SJCRH30 (cell line): ENCODE measurements around the gene SNRPD2. TPM values are rescaled to one million over a fixed set of nuclear protein-coding genes. Genes with fewer than 3 reads are reported as not detected.
"Not testable (repeated sequence)": the region's sequence is repeated elsewhere in the genome, so short reads cannot be mapped to it uniquely, and the experiment has no call there.

Experiments
- DNase-seq, 2 experiments: peaks; one replicate each; pipeline ENCODE4 v3.0.0-alpha.2; 2015 to 2020
- H3K27ac ChIP-seq: fragments of 250-450 bp; sonication (Bioruptor Pico); 2 replicates; pipeline ENCODE4 v1.5.1; 2020; ENCODE audit warnings: mild to moderate bottlenecking, moderate library complexity
- H3K27me3 ChIP-seq: fragments of 250-450 bp; sonication (Bioruptor Pico); 2 replicates; pipeline ENCODE4 v1.5.1; 2020; ENCODE audit warnings: mild to moderate bottlenecking, moderate library complexity
- H3K36me3 ChIP-seq: fragments of 250-450 bp; sonication (Bioruptor Pico); 2 replicates; pipeline ENCODE4 v1.5.1; 2020; ENCODE audit warnings: mild to moderate bottlenecking, moderate library complexity
- H3K4me1 ChIP-seq: fragments of 250-450 bp; sonication (Bioruptor Pico); 2 replicates; pipeline ENCODE4 v1.5.1; 2020; ENCODE audit warnings: mild to moderate bottlenecking, moderate library complexity
- H3K4me3 ChIP-seq: fragments of 250-450 bp; sonication (Bioruptor Pico); 2 replicates; pipeline ENCODE4 v1.5.1; 2020; ENCODE audit warnings: mild to moderate bottlenecking, moderate library complexity
- H3K9me3 ChIP-seq: fragments of 250-450 bp; sonication (Bioruptor Pico); replicated peaks from 2 replicates; pipeline ENCODE4 v1.5.1; 2020; ENCODE audit warnings: mild to moderate bottlenecking, moderate library complexity
- total RNA-seq: library from RNA; depleted of rRNA; stranded (reverse); fragments of >200 nt; shearing (Covaris generic); gene quantifications from 2 replicates; pipeline ENCODE4 v1.2.3, GENCODE V29; 2014

Gene SNRPD2
- total RNA-seq, 1 experiment from 2014 or later = 434 TPM

DNA sequence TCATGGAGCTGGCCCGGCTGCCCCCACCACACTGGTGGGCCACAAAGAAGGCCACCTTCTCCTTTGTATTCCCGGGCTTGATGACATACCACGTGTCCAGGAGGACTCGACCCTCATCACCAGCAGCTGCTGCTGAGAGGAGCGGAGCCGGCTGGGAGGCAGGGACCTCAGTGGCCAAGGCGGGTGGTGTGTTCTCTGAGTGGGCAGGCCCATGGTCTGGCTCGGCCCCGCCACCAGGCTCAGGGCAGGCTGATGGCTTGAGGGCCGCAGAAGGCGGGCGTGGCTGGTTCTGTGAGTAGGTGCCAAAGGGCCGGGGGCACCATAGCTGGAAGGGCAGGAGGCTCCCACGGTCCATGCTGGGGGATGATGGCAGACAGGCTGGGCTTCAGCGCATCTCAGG, 21.4 kb upstream of the SNRPD2 start:
- Histone ChIP-seq H3K27me3 (no peaks in the 10 kb centered on the region), H3K36me3 (peaks cover 8% of the 10 kb centered on the region; the same call in 1 of the 2 replicates), H3K27ac (no peak overlapping the region)

DNA sequence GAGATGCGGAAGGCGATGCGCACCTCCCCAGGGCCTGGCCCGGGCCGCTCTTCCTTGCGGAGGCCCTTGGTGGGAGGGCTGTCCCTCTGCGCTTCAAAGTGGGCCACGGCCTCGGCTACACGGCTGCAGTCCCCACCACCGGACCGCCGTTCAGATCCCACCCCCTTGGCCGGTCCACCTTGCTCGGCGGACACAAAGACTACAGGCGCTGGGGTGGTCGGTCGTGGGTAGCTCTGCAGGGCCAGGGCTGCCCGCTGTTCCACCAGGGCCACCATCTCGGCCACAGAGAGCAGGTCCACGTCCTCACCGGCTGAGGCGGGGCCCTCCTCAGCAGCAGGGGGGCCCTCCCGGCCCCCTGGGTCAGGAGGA, 20.9 kb upstream of the SNRPD2 start:
- H3K4me3 ChIP-seq = no peak overlapping the region
- no peaks in the 10 kb centered on the region for H3K27me3 ChIP-seq
- H3K4me1 ChIP-seq = peaks cover 4% of the 10 kb centered on the region
- no peak for DNase-seq
- no peaks in the 10 kb centered on the region for H3K9me3 ChIP-seq
- no peak overlapping the region for H3K27ac ChIP-seq
- peaks cover 8% of the 10 kb centered on the region; the same call in 1 of the 2 replicates for H3K36me3 ChIP-seq

More for the DNA sequence above, 21.4 kb upstream of the SNRPD2 start:
- DNase-seq = no peak
- peaks cover 4% of the 10 kb centered on the region for H3K4me1 ChIP-seq
- H3K9me3 ChIP-seq = no peaks in the 10 kb centered on the region
- H3K4me3 ChIP-seq = no peak overlapping the region

DNA sequence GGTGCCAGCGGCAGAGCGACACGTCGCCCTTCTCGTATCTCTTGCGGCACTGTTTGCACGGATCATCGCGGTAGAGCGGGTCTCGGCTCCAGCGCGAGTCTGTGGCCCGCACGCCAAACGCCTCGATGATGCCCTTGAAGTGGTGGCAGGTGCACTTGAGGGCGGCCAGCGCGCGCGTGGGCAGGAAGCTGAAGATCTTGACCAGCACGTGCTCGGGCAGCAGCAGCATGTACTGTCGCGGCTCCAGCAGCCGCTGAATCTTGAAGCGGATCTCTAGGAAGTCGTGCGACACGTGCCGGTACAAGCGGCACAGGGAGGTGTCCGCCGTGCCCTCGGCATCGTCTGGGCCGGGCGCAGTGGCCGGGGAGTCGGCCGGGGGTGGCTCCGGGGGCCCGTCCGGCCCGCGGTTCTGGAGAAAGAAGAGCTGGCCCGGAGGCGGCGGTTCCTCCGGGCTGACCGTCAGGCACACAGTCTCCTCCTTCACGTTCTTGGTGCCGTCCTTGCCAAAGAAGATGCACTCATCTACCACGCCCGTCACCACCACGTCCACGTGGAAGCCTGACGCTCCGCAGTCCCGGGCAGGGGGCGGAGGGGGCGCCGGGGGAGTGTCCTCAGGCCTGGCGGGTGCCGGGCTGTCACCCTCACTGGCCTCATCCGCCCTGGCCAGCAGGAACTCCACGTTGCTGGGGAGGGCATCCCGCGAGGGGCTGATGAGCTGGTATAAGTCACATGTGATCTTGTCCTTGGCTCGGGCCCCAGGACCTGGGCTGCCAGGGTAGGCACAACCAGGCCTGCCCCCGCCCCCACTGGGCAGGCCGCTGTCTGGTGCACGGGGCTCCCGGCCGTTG, 20.3 kb upstream of the SNRPD2 start:
- Histone ChIP-seq H3K4me3 (no peak overlapping the region), H3K36me3 (peaks cover 8% of the 10 kb centered on the region; the same call in 1 of the 2 replicates), H3K9me3 (no peaks in the 10 kb centered on the region), H3K27ac (no peak overlapping the region), H3K27me3 (no peaks in the 10 kb centered on the region), H3K4me1 (peaks cover 4% of the 10 kb centered on the region)
- DNase-seq = no peak

DNA sequence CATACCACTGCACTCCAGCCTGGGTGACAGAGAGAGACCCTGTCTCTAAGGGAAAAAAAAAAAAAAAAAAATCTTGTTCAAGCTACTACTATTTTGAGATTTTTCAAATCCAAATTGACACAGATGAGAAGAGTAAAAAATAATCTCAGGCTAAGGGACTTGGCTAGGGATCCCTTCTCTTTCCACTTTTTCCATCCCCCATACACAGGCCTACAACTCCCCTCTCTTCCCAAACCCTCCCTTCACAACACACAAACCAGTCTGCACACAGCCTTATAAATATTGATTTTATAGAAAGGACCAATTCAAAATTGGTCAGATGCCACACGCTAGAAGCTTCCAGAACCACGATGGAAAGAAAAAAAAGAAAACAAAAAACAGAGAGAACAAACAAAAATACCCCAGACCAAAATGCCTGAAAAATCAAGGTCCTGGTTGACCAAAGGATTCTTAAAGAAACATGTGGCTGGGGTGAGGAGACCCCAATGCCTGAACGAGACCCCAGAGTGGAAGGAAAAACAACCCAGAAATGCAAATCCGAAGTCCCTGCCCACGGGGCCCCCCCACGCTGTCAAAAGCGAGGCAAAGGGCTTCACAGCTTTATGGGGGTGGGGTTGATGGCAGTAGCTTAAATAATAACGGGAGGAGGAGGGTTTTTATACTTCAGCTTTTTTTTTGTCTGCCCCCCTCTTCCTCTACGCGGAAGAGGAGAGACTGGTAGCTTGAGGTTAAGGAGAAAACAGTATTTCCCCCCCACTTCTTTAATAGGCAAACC, 18.8 kb upstream of the SNRPD2 start:
- Histone ChIP-seq H3K9me3 (no peaks in the 10 kb centered on the region), H3K4me1 (no peaks in the 10 kb centered on the region), H3K4me3 (no peak overlapping the region), H3K27me3 (no peaks in the 10 kb centered on the region), H3K36me3 (peaks cover 8% of the 10 kb centered on the region; the same call in 1 of the 2 replicates), H3K27ac (no peak overlapping the region)
- no peak for DNase-seq

DNA sequence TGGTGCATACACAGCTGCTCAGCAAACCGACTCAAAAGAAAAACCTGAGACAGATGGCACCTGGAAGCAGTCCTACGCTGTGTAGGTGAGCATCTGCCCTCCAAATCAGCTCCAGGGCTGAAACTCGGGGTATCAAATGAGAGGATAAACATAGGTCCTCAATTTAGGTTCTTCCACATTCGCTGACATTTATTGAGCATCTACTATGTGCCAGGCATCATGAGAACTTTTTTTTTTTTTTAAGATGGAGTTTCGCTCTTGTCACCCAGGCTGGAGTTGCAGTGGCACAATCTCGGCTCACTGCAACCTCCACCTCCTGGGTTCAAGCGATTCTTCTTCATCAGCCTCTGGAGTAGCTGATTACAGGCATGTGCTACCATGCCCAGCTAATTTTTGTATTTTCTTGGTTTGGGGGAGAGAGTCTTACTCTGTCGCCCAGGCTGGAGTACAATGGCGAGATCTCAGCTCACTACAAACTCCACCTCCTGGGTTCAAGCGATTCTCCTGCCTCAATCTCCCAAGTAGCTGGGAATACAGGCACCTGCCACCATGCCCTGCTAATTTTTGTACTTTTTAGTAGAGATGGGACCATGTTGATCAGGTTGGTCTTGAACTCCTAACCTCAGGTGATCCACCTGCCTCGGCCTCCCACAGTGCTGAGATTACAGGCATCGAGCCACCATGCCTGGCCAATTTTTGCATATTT, 14.1 kb upstream of the SNRPD2 start:
- no peaks in the 10 kb centered on the region for H3K27me3 ChIP-seq
- no peak overlapping the region for H3K4me3 ChIP-seq
- DNase-seq = no peak
- H3K27ac ChIP-seq = no peak overlapping the region
- peaks cover 13% of the 10 kb centered on the region for H3K36me3 ChIP-seq
- no peaks in the 10 kb centered on the region for H3K4me1 ChIP-seq
- no peaks in the 10 kb centered on the region for H3K9me3 ChIP-seq

DNA sequence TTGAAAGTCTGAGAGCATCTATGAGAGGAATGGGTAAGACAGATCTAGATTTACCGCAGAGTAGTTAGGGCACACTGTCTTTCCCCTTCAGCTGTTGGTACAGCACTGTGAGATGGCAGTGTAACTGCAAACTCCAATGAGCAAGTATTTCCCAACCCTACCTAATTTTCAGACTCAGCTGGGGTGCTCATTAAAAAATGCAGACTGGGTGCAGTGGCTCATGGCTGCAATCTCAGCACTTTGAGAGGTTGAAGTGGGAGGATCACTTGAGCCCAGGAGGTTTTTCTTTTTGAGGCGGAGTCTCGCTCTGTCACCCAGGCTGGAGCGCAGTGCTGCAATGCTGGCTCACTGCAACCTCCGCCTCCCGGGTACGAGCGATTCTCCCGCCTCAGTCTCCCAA, 13.4 kb upstream of the SNRPD2 start:
- H3K4me3 ChIP-seq = no peak overlapping the region
- peaks cover 13% of the 10 kb centered on the region for H3K36me3 ChIP-seq
- DNase-seq = no peak
- H3K27ac ChIP-seq = no peak overlapping the region
- no peaks in the 10 kb centered on the region for H3K9me3 ChIP-seq
- no peaks in the 10 kb centered on the region for H3K4me1 ChIP-seq
- H3K27me3 ChIP-seq = no peaks in the 10 kb centered on the region

DNA sequence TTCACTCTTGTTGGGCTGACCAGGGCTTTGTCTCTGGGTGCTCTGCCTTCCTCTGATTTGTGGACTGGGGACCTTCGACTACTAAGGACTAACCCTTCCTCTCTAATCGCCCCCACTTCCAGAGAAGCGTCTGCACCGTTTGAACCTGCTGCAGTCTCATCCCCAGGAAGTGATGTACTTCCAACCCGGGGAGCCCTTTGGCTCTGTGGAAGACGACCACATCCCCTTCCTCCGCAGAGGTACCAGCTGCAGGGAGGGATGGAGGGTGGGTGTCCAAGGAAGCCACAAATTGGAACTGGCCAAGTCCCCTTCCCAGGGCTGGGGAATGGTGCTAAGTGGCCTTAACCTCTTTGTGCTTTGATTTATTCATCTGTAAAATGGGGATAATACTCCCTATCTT, 9.9 kb upstream of the SNRPD2 start:
- H3K36me3 ChIP-seq = peaks cover 8% of the 10 kb centered on the region
- no peaks in the 10 kb centered on the region for H3K9me3 ChIP-seq
- H3K27me3 ChIP-seq = no peaks in the 10 kb centered on the region
- DNase-seq = no peak
- no peaks in the 10 kb centered on the region for H3K4me1 ChIP-seq
- no peak overlapping the region for H3K27ac ChIP-seq
- H3K4me3 ChIP-seq = no peak overlapping the region

DNA sequence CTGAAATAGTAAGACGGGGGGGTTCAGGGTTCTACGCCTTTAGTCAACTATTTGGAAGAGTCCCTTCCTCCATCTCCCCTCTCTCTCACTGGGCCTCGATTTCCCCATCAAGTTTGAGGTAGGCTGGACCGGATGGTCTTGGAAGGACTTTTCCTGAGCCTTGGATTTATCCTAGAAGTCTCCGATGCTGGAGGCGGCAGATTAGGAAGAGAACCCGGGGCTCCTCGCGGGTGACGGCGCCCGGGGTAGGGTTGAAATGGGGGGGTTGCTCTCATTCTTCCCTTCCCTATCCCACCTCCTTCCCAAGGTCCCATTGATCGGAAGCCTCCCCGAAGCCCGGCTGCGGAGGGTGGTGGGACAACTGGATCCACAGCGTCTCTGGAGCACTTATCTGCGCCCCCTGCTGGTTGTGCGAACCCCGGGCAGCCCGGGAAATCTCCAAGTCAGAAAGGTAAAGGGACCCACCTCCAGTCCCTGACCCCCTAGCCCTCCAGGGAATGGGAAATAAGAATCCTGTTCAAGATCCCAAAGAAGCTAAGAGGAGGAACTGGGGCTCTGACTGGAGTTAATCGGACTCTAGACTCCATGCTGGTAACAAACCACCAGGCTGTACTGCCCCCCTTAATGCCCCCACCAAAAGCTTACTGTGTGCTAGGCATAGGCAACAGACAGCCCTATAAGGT, 1.5 kb upstream of the SNRPD2 start:
- H3K27ac ChIP-seq = peak overlapping the region; percentile 49; the same call in 1 of the 2 replicates
- peaks cover 1% of the 10 kb centered on the region; the same call in 1 of the 2 replicates for H3K36me3 ChIP-seq
- peak overlapping the region; percentile 77 for H3K4me3 ChIP-seq
- no peaks in the 10 kb centered on the region for H3K27me3 ChIP-seq
- peak; percentile 84 to 89 for DNase-seq
- H3K4me1 ChIP-seq = no peaks in the 10 kb centered on the region
- no peaks in the 10 kb centered on the region for H3K9me3 ChIP-seq

DNA sequence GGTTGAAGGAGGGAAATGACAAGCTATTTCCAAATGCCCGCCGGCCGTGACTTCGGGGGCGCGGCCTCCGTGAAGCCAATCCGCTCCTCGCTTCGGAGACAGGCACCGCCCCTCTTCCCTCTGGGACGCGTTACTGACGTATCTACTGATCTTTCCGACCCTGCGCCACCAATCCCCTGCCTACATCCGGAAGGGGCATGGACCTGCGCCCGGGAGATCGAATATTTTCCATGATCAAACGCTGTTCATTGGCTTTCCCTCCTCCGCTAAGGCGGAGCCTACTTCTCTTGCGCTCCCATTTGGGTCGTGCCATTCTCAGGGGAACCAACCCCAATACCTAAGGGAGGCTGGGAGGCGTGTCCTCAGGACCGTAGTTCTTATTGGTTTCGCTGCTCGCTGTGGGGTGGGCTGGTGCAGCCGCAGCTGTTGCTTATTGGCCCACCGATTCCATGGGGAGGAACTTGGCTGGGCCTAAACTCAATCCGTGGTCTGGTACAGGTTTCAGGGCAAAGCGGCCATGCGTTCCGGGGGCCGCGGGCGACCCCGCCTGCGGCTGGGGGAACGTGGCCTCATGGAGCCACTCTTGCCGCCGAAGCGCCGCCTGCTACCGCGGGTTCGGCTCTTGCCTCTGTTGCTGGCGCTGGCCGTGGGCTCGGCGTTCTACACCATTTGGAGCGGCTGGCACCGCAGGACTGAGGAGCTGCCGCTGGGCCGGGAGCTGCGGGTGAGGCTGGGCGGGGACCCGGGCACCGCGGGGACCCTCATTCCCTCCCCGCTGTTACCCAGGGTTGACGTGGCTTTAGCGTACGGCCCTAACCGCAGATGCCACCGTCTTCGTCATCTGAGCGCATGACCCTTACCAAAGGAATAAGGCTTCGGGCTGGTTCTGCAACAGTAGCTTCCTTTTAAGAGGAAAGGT, 693 bp upstream of the SNRPD2 start, which contains the start of gene QPCTL:
Gene QPCTL (plus strand): TSS at position 480 of the 919 bp plus-strand sequence. CDS start 38 bp downstream, at position 518.
- peak; percentile 99 for DNase-seq
- Histone ChIP-seq H3K36me3 (peaks cover 9% of the 10 kb centered on the region; the same call in 1 of the 2 replicates), H3K9me3 (no peaks in the 10 kb centered on the region), H3K4me3 (peak within 1 kb of the TSS; percentile 77), H3K27ac (peak within 1 kb of the TSS; percentile 67), H3K4me1 (no peaks in the 10 kb centered on the region), H3K27me3 (no peaks in the 10 kb centered on the region)

DNA sequence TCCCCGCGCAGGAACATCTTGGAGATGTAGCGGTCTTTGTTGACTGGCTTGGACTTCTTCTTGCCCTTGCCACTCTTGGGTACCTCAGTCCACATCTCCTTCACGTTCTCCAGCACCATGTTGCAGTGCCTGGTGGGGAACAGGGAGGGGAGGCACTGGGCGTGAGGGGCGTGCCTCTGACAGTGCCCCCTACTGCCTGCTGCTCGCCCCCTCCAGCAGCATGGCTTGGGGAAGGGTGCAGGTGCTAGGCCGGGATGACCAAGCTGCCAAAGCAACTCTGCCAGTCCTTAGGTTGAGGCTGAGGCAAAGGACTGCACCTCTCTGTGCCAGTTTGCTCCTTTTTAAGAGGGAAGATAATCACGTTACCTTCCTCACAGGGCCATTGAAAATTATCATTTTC, 4.2 kb downstream of the SNRPD2 start:
- Histone ChIP-seq H3K36me3 (peaks cover 17% of the 10 kb centered on the region; the same call in 1 of the 2 replicates), H3K4me3 (no peak overlapping the region), H3K9me3 (no peaks in the 10 kb centered on the region), H3K27me3 (no peaks in the 10 kb centered on the region), H3K4me1 (no peaks in the 10 kb centered on the region), H3K27ac (no peak overlapping the region)
- no peak for DNase-seq

DNA sequence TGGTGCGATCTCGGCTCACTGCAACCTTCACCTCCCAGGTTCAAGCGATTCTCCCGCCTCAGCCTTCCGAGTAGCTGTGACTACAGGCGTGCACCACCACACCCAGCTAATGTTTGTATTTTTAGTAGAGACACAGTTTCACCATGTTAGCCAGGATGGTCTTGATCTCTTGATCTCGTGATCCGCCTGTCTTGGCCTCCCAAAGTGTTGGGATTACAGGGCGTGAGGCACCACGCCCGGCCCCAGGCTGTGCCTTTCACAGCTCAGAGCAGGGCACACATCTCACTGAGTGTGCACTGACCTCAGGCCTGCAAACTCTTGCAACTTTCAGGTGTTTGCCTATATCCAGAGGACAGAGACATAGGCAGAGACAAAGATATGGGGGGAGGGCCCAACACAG, 6.7 kb downstream of the SNRPD2 start:
- not testable (repeated sequence) for H3K27ac ChIP-seq, DNase-seq, H3K27me3 ChIP-seq, H3K9me3 ChIP-seq, H3K4me3 ChIP-seq, H3K4me1 ChIP-seq
- H3K36me3 ChIP-seq = peaks cover 17% of the 10 kb centered on the region; the same call in 1 of the 2 replicates

DNA sequence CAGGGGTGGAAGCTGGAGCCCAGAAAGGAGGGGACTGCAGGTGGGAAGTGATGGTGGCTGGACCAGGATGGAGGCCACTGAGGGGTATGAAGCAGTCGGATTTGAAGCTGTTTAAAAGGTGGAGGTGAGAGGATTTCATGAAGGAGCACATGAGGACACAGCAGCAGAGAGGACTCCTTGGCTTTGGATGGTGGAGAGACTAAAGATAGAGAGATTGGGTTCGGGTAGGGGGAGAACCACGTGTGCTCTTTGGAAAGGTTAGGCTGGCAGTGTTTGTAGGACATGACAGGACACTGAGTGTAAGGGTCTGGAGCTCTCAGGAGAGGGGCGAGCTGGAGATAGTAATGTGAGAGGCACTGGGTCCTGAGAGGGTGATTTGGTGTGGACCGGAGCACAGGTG, 8.8 kb downstream of the SNRPD2 start:
- Histone ChIP-seq H3K9me3 (no peaks in the 10 kb centered on the region), H3K4me3 (no peak overlapping the region), H3K4me1 (peaks cover under 1% of the 10 kb centered on the region; the same call in 1 of the 2 replicates), H3K27me3 (no peaks in the 10 kb centered on the region), H3K27ac (no peak overlapping the region), H3K36me3 (peaks cover 13% of the 10 kb centered on the region; the same call in 1 of the 2 replicates)
- no peak for DNase-seq

DNA sequence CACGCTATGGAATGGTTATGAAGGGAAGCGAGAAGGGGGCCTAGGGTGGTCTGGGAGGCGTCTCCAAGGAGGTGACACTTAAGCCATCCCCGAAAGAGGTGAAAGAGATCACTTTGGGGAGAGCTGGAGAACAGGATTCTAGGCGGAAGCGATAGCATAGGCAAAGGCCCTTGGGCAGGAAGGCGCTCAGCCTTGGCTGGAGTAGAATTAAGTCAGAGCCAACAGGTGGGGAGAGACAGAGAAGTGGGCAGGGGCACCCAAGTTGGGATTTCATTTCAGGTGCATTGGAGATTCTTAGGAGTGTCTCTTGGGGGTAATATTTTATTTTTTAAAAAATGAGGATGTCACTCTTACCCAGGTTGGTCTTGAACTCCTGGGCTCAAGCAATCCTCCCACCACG, 9.6 kb downstream of the SNRPD2 start:
- H3K36me3 ChIP-seq = peaks cover 8% of the 10 kb centered on the region; the same call in 1 of the 2 replicates
- no peak for DNase-seq
- H3K27ac ChIP-seq = no peak overlapping the region
- no peak overlapping the region for H3K4me3 ChIP-seq
- H3K9me3 ChIP-seq = no peaks in the 10 kb centered on the region
- H3K4me1 ChIP-seq = peaks cover 5% of the 10 kb centered on the region; the same call in 1 of the 2 replicates
- H3K27me3 ChIP-seq = no peaks in the 10 kb centered on the region
